D721Med (cell line): ENCODE results near the gene RALGAPB.

ENCODE experiments used
- DNase-seq: peaks from one replicate; pipeline ENCODE4 v3.0.0; 2011; ENCODE audit warnings: low spot score; ENCODE audit not compliant: insufficient read length
- FAIRE-seq: peaks from 2 replicates; lab custom pipeline; 2011; peaks lifted over from hg19 to GRCh38; lab: Jason Lieb, UNC
- TF ChIP-seq, protein P1 (sequence below): IDR thresholded peaks from 2 replicates; pipeline ENCODE4 v1.5.1; 2012; ENCODE audit warnings: mild to moderate bottlenecking, control low read depth; ENCODE audit not compliant: insufficient read depth; ENCODE audit errors: missing control alignments

RALGAPB gene

DNA sequence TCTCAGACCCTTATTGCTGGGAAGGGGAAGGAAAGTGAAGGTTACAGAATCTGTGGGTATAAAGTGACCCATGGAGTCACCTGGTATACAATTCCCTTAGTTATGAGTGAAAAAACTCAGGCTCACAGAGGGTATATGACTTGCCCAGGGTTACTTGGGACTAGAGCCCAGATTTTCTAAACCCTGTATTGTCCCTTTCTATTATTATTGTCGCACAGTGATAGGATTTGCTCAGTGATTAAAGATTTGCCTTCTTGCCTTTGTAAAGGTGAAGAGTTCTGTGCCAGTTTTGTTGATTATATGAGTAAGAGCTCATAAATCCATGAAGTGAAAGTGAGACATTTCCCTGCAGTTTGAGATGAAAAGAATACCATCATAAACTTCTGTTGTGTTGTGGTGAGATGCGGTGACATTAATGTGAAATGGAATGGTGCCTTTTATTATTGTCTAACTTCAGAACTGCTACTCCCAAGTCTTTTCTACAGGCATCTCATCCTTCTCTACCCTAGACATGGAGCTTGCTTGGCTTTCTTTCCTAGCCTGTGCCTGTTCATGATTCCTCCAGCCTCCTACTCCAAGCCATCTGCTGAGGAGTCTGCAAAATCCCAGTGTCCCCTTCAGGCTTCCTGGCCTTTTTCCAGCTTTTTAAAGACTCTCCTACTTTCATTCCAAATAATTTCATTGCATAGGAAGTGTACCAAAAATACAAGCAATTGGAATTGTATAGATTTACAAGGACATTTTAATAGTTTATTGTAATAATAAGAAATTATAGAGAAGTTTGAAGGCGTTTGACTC lies 74.8 kb downstream of the RALGAPB start:
- FAIRE-seq (no peak), DNase-seq (no peak)
- TF ChIP-seq, protein P1, sequence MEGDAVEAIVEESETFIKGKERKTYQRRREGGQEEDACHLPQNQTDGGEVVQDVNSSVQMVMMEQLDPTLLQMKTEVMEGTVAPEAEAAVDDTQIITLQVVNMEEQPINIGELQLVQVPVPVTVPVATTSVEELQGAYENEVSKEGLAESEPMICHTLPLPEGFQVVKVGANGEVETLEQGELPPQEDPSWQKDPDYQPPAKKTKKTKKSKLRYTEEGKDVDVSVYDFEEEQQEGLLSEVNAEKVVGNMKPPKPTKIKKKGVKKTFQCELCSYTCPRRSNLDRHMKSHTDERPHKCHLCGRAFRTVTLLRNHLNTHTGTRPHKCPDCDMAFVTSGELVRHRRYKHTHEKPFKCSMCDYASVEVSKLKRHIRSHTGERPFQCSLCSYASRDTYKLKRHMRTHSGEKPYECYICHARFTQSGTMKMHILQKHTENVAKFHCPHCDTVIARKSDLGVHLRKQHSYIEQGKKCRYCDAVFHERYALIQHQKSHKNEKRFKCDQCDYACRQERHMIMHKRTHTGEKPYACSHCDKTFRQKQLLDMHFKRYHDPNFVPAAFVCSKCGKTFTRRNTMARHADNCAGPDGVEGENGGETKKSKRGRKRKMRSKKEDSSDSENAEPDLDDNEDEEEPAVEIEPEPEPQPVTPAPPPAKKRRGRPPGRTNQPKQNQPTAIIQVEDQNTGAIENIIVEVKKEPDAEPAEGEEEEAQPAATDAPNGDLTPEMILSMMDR, result no peak

DNA sequence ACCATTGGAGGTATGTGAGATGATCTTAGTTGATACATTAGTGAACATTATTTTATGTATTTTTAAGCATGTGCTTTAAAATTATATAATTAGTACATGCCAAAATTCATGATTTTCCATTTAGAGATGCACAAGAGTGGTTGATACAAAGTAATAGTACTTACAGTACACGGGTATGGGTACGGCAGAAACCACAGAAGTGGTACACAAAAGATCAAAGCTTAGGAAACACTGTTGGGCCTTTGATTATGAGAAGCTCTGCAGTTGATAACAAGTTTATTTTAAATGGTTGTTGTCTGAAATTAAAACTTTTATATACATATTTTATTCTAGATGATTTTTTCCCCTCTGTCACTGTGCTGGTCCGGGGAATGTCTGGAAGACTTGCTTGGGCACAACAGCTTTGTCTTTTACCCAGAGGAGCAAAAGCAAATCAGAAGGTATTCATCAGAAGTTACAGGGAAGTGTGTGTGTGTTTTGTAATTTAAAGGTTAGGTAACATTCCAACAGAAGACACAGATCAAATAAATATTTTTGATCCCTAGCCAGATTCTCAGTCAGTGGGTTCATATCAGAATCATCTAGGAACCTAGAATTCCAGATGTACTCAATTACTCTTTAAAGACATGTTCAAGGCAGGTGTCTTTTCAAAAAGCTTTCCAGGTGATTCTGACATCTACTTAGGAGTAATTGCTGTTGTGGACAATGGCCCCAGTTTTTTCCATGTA lies 75.9 kb downstream of the RALGAPB start:
- TF ChIP-seq, protein P1, result no peak
- FAIRE-seq (no peak), DNase-seq (no peak)

DNA sequence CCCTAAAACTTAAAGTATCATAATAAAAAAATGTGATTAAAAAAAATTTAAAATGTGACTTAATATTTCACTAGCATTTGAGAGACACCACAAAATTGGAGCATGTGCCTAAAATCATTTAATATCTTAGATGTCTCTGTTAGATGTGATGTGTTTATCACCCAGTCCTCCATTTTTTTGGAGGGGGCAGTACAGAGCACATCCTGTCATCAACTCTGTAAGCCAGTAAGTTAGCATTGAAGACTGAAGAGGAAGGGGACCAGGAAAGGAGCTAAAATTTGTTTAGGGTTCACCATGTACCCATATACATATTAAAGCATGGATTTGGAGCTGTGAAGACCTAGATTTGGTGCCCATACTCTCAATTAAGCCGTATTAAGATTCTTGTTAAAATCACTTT lies 77.6 kb downstream of the RALGAPB start:
- DNase-seq, result no peak
- TF ChIP-seq, protein P1, result no peak
- FAIRE-seq, result no peak

DNA sequence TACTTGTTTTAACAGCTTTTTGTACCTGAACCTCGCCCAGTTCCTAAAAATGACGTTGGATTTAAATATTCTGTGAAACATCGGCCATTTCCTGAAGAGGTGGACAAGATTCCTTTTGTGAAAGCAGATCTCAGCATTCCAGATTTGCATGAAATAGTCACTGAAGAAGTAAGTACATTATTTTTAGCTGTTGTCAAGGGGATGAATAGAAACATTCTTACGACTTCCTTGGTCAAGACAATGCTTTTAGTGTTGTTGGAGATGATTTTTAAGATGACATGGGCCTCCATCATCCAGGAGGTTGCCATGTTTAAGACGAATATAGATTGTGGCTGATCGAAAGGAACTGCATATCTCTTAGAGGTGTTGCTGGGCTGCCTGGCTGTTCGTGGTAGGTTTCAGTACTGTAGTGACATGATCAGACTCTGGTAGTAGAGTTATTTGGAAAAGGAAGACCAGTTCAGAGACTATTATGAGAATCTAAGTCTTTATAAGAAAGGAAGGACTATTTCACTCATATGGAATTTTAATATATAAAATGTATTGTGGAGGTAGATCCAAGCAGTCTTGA lies 78.5 kb downstream of the RALGAPB start:
- TF ChIP-seq, protein P1, result no peak
- FAIRE-seq, result no peak
- no peak for DNase-seq

DNA sequence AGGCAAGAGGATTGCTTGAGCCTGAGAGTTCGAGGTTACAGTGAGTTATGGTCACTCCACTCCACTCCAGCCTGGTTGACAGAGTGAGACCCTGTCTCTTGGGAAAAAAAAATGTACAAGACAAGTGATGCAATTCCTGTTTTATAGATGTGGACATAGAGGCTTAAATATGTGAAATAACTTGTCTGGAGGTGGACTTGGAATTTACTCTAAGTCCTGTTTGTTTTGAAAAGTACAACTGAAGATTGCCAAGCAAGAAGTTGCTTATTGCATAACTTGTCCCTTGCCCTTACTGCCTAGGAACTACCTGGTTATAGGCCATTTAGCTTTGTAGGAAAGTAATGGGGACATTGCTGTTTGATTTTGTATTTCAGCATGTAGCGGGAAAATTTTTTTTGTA lies 82.3 kb downstream of the RALGAPB start:
- TF ChIP-seq, protein P1, result no peak
- DNase-seq (no peak), FAIRE-seq (no peak)

DNA sequence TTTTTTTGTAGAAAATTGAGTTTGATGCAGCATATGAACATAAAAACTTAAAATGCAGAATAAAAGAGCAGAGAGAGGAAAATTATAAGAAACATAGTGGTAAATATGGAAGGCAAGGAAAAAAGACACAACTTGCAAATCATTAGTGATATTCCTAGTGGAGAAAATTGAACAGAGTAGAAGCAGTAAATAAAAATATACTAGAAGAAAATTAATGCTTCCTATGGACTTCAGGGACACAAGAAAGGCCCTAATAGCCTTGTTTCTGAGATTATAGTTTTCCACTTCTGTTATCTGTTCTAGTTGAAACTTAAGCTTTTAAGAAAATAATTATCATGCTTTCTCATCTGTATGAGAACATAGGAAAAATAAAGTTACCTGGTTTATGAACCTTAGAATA lies 82.8 kb downstream of the RALGAPB start:
- DNase-seq, result no peak
- TF ChIP-seq, protein P1, result no peak
- no peak for FAIRE-seq
